ENCODE data around the gene FRMD7.
"Not testable (repeated sequence)": the region's sequence is repeated elsewhere in the genome, so short reads cannot be mapped to it uniquely, and the experiment has no call there.

FRMD7 gene

DNA sequence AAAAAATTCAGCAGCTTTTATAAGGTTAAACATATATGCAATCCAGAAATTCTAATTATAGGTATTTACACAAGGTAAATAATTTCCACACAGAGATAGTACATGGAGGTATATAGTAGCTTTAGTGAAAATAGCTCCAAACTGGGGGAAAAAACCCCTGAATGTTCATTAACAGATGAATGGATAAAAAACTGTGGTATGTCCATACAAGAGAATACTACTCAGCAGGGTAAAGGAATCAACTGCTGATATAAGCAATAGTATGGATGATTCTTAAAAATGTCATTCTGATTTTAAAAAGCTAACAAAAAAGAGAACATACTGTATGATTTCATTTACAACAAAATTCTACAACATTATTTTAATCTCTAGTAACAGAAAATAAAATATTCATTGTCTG lies 37.2 kb upstream of the FRMD7 start:
- TF ChIP-seq CTCF (IDR thresholded peaks at IDR 0.05; ENCODE audit: low read depth, low read length, missing control alignments) = no peak
- no peak overlapping the region for H3K4me3 ChIP-seq (ENCODE audit: low read depth, low read length)
- in situ Hi-C loops (cut with HindIII; ENCODE audit: low sequenced_read_pairs) = no loop called here
- no peak for DNase-seq (ENCODE audit: low read depth)

DNA sequence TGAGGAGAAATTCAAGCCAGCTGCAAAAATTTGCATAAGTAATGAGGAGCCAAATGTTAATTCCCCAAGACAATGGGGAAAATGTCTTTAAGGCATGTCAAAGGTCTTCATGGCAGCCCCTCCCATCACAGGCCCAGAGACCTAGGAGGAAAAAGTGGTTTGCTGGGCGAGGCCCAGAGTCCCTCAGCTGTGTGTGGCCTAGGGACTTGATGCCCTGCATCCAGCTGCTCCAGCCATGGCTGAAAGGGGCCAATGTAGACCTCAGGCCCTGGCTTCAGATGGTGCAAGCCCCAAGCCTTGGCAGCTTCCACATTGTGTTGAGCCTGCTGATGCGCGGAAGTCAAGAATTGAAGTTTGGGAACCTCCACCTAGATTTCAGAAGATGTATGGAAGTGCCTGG lies 35.3 kb upstream of the FRMD7 start:
- H3K4me3 ChIP-seq (ENCODE audit: low read depth, low read length); in situ Hi-C loops (cut with HindIII; ENCODE audit: low sequenced_read_pairs); DNase-seq (ENCODE audit: low read depth): not testable (repeated sequence)

- in situ Hi-C loops (cut with HindIII; ENCODE audit: low sequenced_read_pairs) = no loop called here
- TF ChIP-seq CTCF (IDR thresholded peaks at IDR 0.05; ENCODE audit: low read depth, low read length, missing control alignments) = no peak
- no peak overlapping the region for H3K4me3 ChIP-seq (ENCODE audit: low read depth, low read length)
- no peak for DNase-seq (ENCODE audit: low read depth)
Observed at GRCh38 chrX:132153166-132153565, 25.3 kb upstream of the FRMD7 start.

- no peak for DNase-seq (ENCODE audit: low read depth)
- in situ Hi-C loops (cut with HindIII; ENCODE audit: low sequenced_read_pairs) = no loop called here
- H3K4me3 ChIP-seq (ENCODE audit: low read depth, low read length) = no peak overlapping the region
- no peak for TF ChIP-seq CTCF (IDR thresholded peaks at IDR 0.05; ENCODE audit: low read depth, low read length, missing control alignments)
Observed at GRCh38 chrX:132146456-132146855, 18.6 kb upstream of the FRMD7 start.

DNA sequence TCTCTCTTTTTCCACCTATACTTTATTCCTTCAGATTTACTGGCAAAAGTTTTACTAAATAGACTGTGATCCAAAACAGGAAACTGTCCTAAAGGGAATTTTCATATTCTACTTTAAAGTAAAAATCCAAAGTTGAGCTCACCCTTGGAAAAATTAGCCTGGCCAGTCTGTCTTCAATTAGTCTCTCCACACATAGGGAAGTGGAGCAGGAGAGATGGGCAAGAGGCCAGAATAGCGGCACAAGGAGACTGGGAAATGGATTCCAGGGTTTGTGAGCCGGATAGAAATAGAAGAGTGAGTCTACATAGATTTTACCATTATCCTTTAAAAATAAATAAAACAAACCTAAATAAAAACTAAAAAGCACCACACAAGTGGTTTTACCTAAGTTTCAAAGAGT lies 16.2 kb upstream of the FRMD7 start:
- in situ Hi-C loops (cut with HindIII; ENCODE audit: low sequenced_read_pairs) = no loop called here
- H3K4me3 ChIP-seq (ENCODE audit: low read depth, low read length) = no peak overlapping the region
- DNase-seq (ENCODE audit: low read depth) = no peak
- no peak for TF ChIP-seq CTCF (IDR thresholded peaks at IDR 0.05; ENCODE audit: low read depth, low read length, missing control alignments)

- TF ChIP-seq CTCF (IDR thresholded peaks at IDR 0.05; ENCODE audit: low read depth, low read length, missing control alignments) = no peak
- no peak overlapping the region for H3K4me3 ChIP-seq (ENCODE audit: low read depth, low read length)
- no peak for DNase-seq (ENCODE audit: low read depth)
- in situ Hi-C loops (cut with HindIII; ENCODE audit: low sequenced_read_pairs) = loop anchor here (10.0 kb wide), 1 partner anchor 61 kb away; no protein-coding TSS in a partner anchor
Observed at GRCh38 chrX:132125906-132126305, 1.9 kb downstream of the FRMD7 start.

GRCh38 chrX:132120913-132121312 lies 6.9 kb downstream of the FRMD7 start:
- no peak overlapping the region for H3K4me3 ChIP-seq (ENCODE audit: low read depth, low read length)
- no peak for TF ChIP-seq CTCF (IDR thresholded peaks at IDR 0.05; ENCODE audit: low read depth, low read length, missing control alignments)
- no peak for DNase-seq (ENCODE audit: low read depth)
- in situ Hi-C loops (cut with HindIII; ENCODE audit: low sequenced_read_pairs) = loop anchor here (10.0 kb wide), 1 partner anchor 56 kb away; no protein-coding TSS in a partner anchor

All from astrocyte of the cerebellum (primary cell).